Stimulated activated CD4-positive, alpha-beta T cell treated with anti-CD3 and anti-CD28 coated beads, Interleukin-12 subunit alpha, Interleukin-12 subunit beta, amount 100 ng/mL, for 48 hours (primary cell): ENCODE measurements around the gene FOXF1.

Experiments
- DNase-seq, 3 donors: peaks; one replicate each; pipeline ENCODE4 v3.0.0-alpha.2; 2020; ENCODE audit warnings: low read depth in 2 of 3, low spot score in 1 of 3

Gene FOXF1

GRCh38 chr16:86492267-86492960, 17.9 kb upstream of the FOXF1 start:
- DNase-seq, result no peak

DNA sequence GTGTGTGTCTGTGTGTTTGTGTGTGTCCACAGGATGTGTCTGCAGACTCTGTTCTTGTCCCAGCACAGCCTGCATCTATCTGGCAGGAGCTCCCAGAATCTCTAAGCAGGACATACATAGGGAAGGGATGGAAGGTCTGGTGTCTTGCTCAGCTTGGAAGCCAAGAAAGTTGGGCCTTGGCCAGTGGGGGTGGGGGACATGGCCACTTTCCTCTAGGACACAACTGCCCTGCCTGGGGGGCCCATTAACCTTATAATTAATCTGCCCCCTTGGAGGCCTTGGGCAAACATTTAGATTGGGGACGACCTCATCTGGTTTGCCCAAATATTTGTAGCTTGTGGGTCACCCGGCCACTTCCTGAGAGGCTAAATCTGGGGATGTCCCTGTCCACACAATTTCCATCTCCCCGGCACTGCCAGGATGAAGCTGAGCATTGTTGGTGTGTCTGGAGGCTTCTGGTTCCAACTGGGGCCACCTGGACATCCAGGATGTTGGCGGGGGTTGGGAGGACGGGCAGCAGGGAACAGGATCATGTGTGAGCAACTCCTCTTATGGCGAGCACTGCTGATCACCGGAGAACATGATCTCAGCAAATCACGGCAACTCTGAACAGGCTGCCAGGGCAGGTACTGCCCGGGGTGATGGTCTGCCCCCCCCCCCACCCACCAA, 17.2 kb upstream of the FOXF1 start:
- DNase-seq, result no peak

- no peak for DNase-seq
Measured at GRCh38 chr16:86494039-86494564, 16.2 kb upstream of the FOXF1 start.

GRCh38 chr16:86494565-86495356, 15.6 kb upstream of the FOXF1 start:
- no peak for DNase-seq

DNA sequence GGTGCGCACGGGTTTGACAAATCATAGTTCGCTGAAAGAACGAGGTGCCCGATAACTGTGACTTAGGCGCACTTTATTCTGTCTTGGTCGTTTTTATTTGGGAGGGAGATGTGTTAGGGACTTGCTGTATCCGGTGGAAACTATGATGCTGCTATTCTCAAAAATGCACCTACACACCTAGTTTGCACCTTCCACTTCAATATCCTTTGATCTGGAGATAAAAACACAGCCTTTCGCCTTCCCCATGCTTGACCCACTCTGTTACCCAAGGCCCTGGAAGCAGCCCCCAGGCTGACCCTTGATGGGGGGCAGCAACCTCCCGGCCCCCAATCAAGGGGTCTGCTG, 15.0 kb upstream of the FOXF1 start:
- no peak for DNase-seq

GRCh38 chr16:86495756-86496261, 14.5 kb upstream of the FOXF1 start:
- DNase-seq, result no peak

GRCh38 chr16:86496262-86496928, 13.9 kb upstream of the FOXF1 start:
- no peak for DNase-seq

DNA sequence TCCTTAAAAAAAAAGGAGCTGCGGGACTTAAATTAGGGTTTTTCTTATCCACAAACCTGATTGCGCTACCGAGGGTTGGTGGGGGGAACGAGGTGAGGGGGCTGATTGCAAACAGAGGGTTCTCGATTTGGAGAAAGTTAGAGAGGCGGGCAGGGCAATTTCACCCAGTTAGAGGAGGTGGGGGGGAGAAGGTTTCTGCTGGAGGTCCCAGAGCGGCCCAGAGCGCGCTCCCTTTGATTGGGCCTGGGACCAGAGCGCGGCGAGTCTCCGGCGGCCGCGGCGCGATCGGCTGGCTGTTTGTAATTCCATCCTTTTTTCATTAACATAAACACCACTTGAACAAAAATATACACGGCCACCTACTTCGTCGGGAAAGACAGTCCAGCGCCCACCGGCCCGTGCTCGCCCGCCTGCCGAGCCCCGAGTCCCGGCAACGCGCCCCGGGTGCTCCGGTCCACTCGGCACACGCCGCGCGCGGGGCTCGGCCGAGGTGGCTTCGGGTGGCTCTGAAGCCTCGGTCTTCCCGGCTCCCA, 13.3 kb upstream of the FOXF1 start:
- DNase-seq, result no peak

GRCh38 chr16:86497551-86498021, 12.7 kb upstream of the FOXF1 start:
- no peak for DNase-seq

DNA sequence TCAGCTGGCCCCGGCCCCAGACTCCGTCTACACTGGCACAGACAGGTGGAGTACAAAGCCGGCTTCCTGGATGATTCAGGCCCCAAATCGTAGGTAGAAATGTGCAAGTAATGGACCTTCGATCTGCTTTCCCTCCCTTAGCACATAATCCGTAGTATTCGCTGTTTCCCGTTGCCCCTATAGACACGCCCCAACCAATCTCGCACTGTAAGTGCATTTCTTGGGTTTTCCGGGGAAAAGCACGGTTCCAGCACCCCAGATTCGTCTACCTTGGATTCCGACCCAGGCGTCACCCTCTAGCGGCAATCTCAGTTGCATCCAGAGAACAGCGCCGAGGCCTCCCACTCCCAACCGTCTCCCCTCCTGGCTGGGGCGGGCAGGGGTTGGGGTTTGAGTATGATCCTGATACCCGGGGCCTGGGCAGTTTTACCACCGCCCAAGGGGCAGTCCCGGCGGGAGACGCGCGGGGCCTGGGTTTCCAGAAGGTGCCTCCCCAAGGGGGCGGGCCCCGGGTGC, 12.1 kb upstream of the FOXF1 start:
- DNase-seq, result no peak

- DNase-seq, result no peak
Measured at GRCh38 chr16:86498671-86499439, 11.5 kb upstream of the FOXF1 start.

- DNase-seq, result no peak
Measured at GRCh38 chr16:86499440-86499786, 10.9 kb upstream of the FOXF1 start.

DNA sequence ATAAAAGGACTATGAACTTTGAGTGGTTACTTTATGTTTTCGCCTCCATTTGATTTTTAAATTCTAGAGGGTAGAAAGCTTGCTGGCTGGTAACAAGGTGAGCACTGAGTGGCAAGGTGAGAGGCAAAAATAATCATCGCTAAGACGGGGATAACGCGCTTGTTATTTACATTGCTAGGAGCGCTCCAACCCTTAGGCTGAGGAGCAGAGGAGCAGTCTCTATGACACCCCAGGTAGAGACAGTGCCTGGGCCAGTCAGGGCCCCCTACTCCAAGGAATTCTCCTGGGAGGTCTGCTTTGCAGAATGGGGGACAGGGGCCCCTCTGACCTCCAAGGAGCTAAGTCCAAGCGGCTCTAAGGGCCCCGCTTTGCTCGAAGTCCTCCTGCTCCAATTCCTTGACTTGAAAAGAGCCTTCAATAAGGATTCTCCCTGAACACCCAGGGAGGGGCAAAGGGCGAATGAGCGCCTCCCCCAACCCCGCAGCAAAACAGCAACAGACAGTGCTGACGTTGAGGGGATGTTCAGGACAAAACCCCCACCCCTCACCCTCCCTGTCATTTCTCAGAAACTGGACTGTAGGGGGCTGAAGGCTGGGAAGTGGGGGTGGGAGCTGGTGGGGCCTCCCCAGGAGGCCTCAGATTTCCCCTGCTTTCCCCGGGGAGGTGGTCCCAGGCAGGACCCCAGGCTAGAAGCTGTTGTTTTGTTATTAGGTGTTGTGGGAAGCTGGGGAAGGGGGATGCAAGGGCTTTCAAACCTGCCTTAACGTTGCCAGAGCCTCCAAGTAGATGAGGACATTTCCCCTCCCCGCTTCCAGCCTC, 10.2 kb upstream of the FOXF1 start:
- no peak for DNase-seq

- DNase-seq, result no peak
Measured at GRCh38 chr16:86500708-86501510, 9.4 kb upstream of the FOXF1 start.

- DNase-seq, result no peak
Measured at GRCh38 chr16:86501989-86502855, 8.1 kb upstream of the FOXF1 start.

- no peak for DNase-seq
Measured at GRCh38 chr16:86502856-86503748, 7.2 kb upstream of the FOXF1 start.
